K562 (cell line): ENCODE data around the gene GINS2. TPM values are rescaled to one million over a fixed set of nuclear protein-coding genes. Genes with fewer than 3 reads are reported as not detected.

Experiments used
- ATAC-seq: fragments of 200-7000 bp; cut with Tn5 transposase; 3 replicates; pipeline ENCODE4 v1.9.1; 2020; ENCODE audit warnings: moderate library complexity
- BruUV-seq: library from RNA; stranded (reverse); fragments of 400-500 nt; replicated peaks from 2 replicates; lab custom pipeline; 2021; lab: Mats Ljungman, UMichigan
- CTCF ChIA-PET: fragments of 300-600 bp; formaldehyde crosslinking; extraction: SDS; loops from one replicate; lab custom pipeline; 2021; ENCODE audit warnings: low intra/inter-chr PET ratio; lab: Yijun Ruan, JAX
- POLR2A ChIA-PET: fragments of 300-600, 350-650 bp; sonication (Branson Sonifier 250); formaldehyde crosslinking; extraction: SDS; loops from one replicate; lab custom pipeline; 2021; ENCODE audit warnings: antibody characterized with exemption, inconsistent platforms; lab: Yijun Ruan, JAX
- DNase-seq, 4 experiments: peaks; one replicate each; pipeline versions ENCODE4 v3.0.0 to v3.0.0-alpha.2; 2011 to 2018; ENCODE audit warnings: low spot score in 3 of 4, mixed read lengths in 3 of 4; ENCODE audit errors: extremely low read depth in 1 of 4
- FAIRE-seq: peaks from 2 replicates; lab custom pipeline; 2011; peaks lifted over from hg19 to GRCh38; lab: Jason Lieb, UNC
- H2AFZ ChIP-seq: 2 replicates; pipeline ENCODE4 v1.6.0; 2011; ENCODE audit warnings: low read depth, low read length, control low read depth, inconsistent platforms
- H3K27ac ChIP-seq: fragments of 200-600 bp; 3 replicates; pipeline ENCODE4 v1.8.0; 2011; ENCODE audit warnings: low read depth, mild to moderate bottlenecking, control low read depth, inconsistent platforms, low read length, moderate library complexity, mixed read lengths; ENCODE audit errors: extremely low read depth
- H3K27me3 ChIP-seq, 2 experiments: fragments of 300-600 bp in 1 of 2; 2 replicates in 1 of 2; 3 replicates in 1 of 2; pipeline versions ENCODE4 v1.6.0 to v1.8.0; 2011; ENCODE audit warnings: inconsistent platforms in 2 of 2, low read length in 2 of 2, mild to moderate bottlenecking in 1 of 2, mixed read lengths in 1 of 2, moderate library complexity in 1 of 2; ENCODE audit not compliant: control insufficient read depth in 2 of 2, insufficient read depth in 2 of 2
- H3K36me3 ChIP-seq: fragments of 300-600 bp; 3 replicates; pipeline ENCODE4 v1.8.0; 2011; ENCODE audit warnings: mild to moderate bottlenecking, low read length, inconsistent platforms; ENCODE audit not compliant: control insufficient read depth, insufficient read depth
- H3K4me1 ChIP-seq, 2 experiments: fragments of 200-600 bp in 1 of 2; replicated peaks in 1 of 2; 2 replicates in 1 of 2; 3 replicates in 1 of 2; pipeline versions ENCODE4 v1.5.1 to v1.8.0; 2011; ENCODE audit warnings: inconsistent platforms in 2 of 2, low read length in 2 of 2, mild to moderate bottlenecking in 1 of 2, mixed read lengths in 1 of 2, moderate library complexity in 1 of 2; ENCODE audit not compliant: control insufficient read depth in 2 of 2, insufficient read depth in 2 of 2
- H3K4me2 ChIP-seq: 2 replicates; pipeline ENCODE4 v1.6.1; 2011; ENCODE audit warnings: low read length, control low read depth, inconsistent platforms, mixed read lengths; ENCODE audit not compliant: insufficient read depth
- H3K4me3 ChIP-seq: fragments of 200-600 bp; sonication (generic), shearing (Covaris generic); 2 replicates; pipeline ENCODE4 v1.5.1; 2016; ENCODE audit warnings: control low read depth, inconsistent platforms
- H3K79me2 ChIP-seq: fragments of 200-600 bp; 3 replicates; pipeline ENCODE4 v1.8.0; 2011; ENCODE audit warnings: low read length, inconsistent platforms; ENCODE audit not compliant: control insufficient read depth, insufficient read depth
- H3K9ac ChIP-seq, 2 experiments: 2 replicates each; pipeline versions ENCODE4 v1.6.0 to v1.6.1; 2011; ENCODE audit warnings: low read depth in 2 of 2, low read length in 2 of 2, control low read depth in 1 of 2, inconsistent platforms in 1 of 2, mild to moderate bottlenecking in 1 of 2, mixed read lengths in 1 of 2; ENCODE audit not compliant: insufficient read depth in 1 of 2
- H3K9me1 ChIP-seq: one replicate; pipeline ENCODE4 v1.6.0; 2011; ENCODE audit warnings: inconsistent platforms, mild to moderate bottlenecking, low read length, moderate library complexity; ENCODE audit not compliant: control insufficient read depth, insufficient read depth
- H3K9me3 ChIP-seq: replicated peaks from 2 replicates; pipeline ENCODE4 v1.5.1; 2011; ENCODE audit warnings: low read depth, low read length, inconsistent platforms; ENCODE audit not compliant: control insufficient read depth, insufficient read depth
- H4K20me1 ChIP-seq: replicated peaks from 2 replicates; pipeline ENCODE4 v1.6.1; 2011; ENCODE audit warnings: low read length, inconsistent platforms, mixed read lengths; ENCODE audit not compliant: control insufficient read depth, insufficient read depth
- CEBPZ ChIP-seq: fragments of 150-350 bp; IDR thresholded peaks from 2 replicates; pipeline ENCODE4 v1.6.1; 2014; ENCODE audit warnings: low read depth, mild to moderate bottlenecking, low read length, borderline replicate concordance
- POLR3A ChIP-seq: IDR thresholded peaks from 2 replicates; pipeline ENCODE4 v1.6.1; 2011; ENCODE audit warnings: borderline replicate concordance, mild to moderate bottlenecking, moderate library complexity; ENCODE audit not compliant: insufficient read length, insufficient read depth; ENCODE audit errors: extremely low read depth
- ZBTB33 ChIP-seq: sonication (generic); formaldehyde crosslinking; IDR thresholded peaks from 2 replicates; pipeline ENCODE4 v1.8.1; 2023; ENCODE audit warnings: mild to moderate bottlenecking, missing genetic modification reagents
- ZNF282 ChIP-seq: sonication (generic); formaldehyde crosslinking; IDR thresholded peaks from 2 replicates; pipeline ENCODE4 v1.8.1; 2023; ENCODE audit warnings: missing genetic modification reagents
- WGBS: fragments of 100-300 bp; shearing (Covaris generic); methylation state at CpG from one replicate; pipeline ENCODE4 v1.1.6; 2016; ENCODE audit warnings: low coverage, mixed read lengths; ENCODE audit not compliant: insufficient coverage; ENCODE audit errors: missing lambda C conversion rate; 5-methylcytosine and 5-hydroxymethylcytosine counted together
- in situ Hi-C: fragments of 300-500 bp; cut with MboI; formaldehyde crosslinking; loops from 4 replicates; pipeline ENCODE4 v1.15.0; 2018; ENCODE audit warnings: inconsistent platforms, mixed read lengths
- intact Hi-C: fragments of 100-400 bp; cut with micrococcal nuclease; formaldehyde crosslinking; loops from 2 replicates; pipeline ENCODE4 v1.14.2; 2022
- polyA plus RNA-seq, 8 experiments: library from polyadenylated mRNA; depleted of rRNA in 4 of 8; stranded (reverse) in 5 of 8; unstranded in 3 of 8; fragments of >200 nt; fragmentation: Nextera tagmentation in 2 of 8; fragmentation: Illumina TruSeq in 1 of 8; extraction: Ambion mirVana in 2 of 8; extraction: Trizol in 1 of 8; gene quantifications; 2 replicates each; pipeline versions ENCODE4 v1.2.1 to v1.2.3, GENCODE V29; 2011 to 2014; ENCODE audit warnings: inconsistent platforms in 1 of 8, missing spikeins in 1 of 8
- total RNA-seq, 7 experiments: library from RNA; depleted of rRNA in 6 of 7; stranded (reverse); fragments of >200 nt in 6 of 7; fragmentation: Illumina TruSeq in 2 of 7; extraction: Trizol in 2 of 7; gene quantifications; 2 replicates each; pipeline versions ENCODE4 v1.2.1 to v1.2.3, GENCODE V29; 2011 to 2021; ENCODE audit warnings: low replicate concordance in 1 of 7

Gene GINS2
- total and polyA plus RNA-seq, 9 of the 15 experiments (the other 6 are each of a cell fraction or from before 2014, with no cell fraction given): 40.4 to 76.2 (median 44.6) TPM

GRCh38 chr16:85641776-85642176, 47.0 kb downstream of the GINS2 start:
- intact Hi-C loops: no loop called here
- peaks cover 99% of the 10 kb centered on the region for H3K79me2 ChIP-seq
- POLR2A ChIA-PET: interaction anchor here (0.6 kb wide), 2 partner anchors 15 to 84 kb away, joined by 3 read pairs; no protein-coding TSS in a partner anchor

More at GRCh38 chr16:85641776-85642176, 47.0 kb downstream of the GINS2 start:
- peaks cover 80% of the 10 kb centered on the region for H4K20me1 ChIP-seq
- ATAC-seq (no peak), DNase-seq (no peak), FAIRE-seq (no peak)
- H3K4me1 ChIP-seq: peaks cover 0 to 86% of the 10 kb centered on the region in 2 experiments; a peak in 2 of 5 replicates
- 90% methylated on average over 10 of the region's 12 CpGs for WGBS
- no peak overlapping the region for H3K4me2 ChIP-seq
- peaks cover 98% of the 10 kb centered on the region for H3K36me3 ChIP-seq
- no peak overlapping the region for H2AFZ ChIP-seq
- H3K9ac ChIP-seq: peak overlapping the region in 1 of 2 experiments; percentile 64; a peak in 1 of 4 replicates
- BruUV-seq: no TSS peak
- no peaks in the 10 kb centered on the region for H3K27me3 ChIP-seq
- in situ Hi-C loops: no loop called here
- peaks cover 15% of the 10 kb centered on the region for H3K9me1 ChIP-seq
- no peak overlapping the region for H3K27ac ChIP-seq
- H3K4me3 ChIP-seq: no peak overlapping the region
- no peak for TF ChIP-seq CEBPZ
- TF ChIP-seq ZNF282 (CRISPR knock-in tag): no peak
- no peak for TF ChIP-seq POLR3A
- peak; percentile 41; the same call in 1 of the 2 replicates for TF ChIP-seq ZBTB33
- CTCF ChIA-PET: no interaction called here
- H3K9me3 ChIP-seq: no peaks in the 10 kb centered on the region
